Astrocyte (in vitro differentiated cells and primary cell): Measurements from ENCODE around the gene SH3PXD2B. TPM values are rescaled to one million over a fixed set of nuclear protein-coding genes. Genes with fewer than 3 reads are reported as not detected.
A peak's percentile ranks its signal among the peaks of the same experiment; 100 is the strongest.

Experiments
- DNase-seq: peaks from one replicate; pipeline ENCODE4 v3.0.0-alpha.2; 2010; ENCODE audit warnings: low read depth
- FAIRE-seq: peaks from 2 replicates; lab custom pipeline; 2011; peaks lifted over from hg19 to GRCh38; lab: Jason Lieb, UNC
- H2AFZ ChIP-seq: 2 replicates; pipeline ENCODE4 v1.6.0; 2012; ENCODE audit warnings: low read depth, low read length, inconsistent platforms
- H3K27ac ChIP-seq: 2 replicates; pipeline ENCODE4 v1.5.1; 2011; ENCODE audit warnings: low read depth, low read length, inconsistent platforms
- H3K27me3 ChIP-seq: 2 replicates; pipeline ENCODE4 v1.6.0; 2011; ENCODE audit warnings: low read length, inconsistent platforms; ENCODE audit not compliant: insufficient read depth
- H3K36me3 ChIP-seq: 2 replicates; pipeline ENCODE4 v1.5.1; 2011; ENCODE audit warnings: low read length, inconsistent platforms; ENCODE audit not compliant: insufficient read depth
- H3K4me1 ChIP-seq: 2 replicates; pipeline ENCODE4 v1.5.1; 2011; ENCODE audit warnings: low read length, inconsistent platforms; ENCODE audit not compliant: insufficient read depth
- H3K4me2 ChIP-seq: 2 replicates; pipeline ENCODE4 v1.6.0; 2012; ENCODE audit warnings: low read length, inconsistent platforms
- H3K4me3 ChIP-seq: 2 replicates; pipeline ENCODE4 v1.5.1; 2011; ENCODE audit warnings: low read depth, mild to moderate bottlenecking, low read length, inconsistent platforms; ENCODE audit not compliant: insufficient read depth
- H3K79me2 ChIP-seq: 2 replicates; pipeline ENCODE4 v1.6.0; 2012; ENCODE audit warnings: mild to moderate bottlenecking, low read length, inconsistent platforms; ENCODE audit not compliant: insufficient read depth
- H3K9ac ChIP-seq: 2 replicates; pipeline ENCODE4 v1.6.0; 2012; ENCODE audit warnings: mild to moderate bottlenecking, low read length, inconsistent platforms
- H3K9me3 ChIP-seq: 2 replicates; pipeline ENCODE4 v1.5.1; 2012; ENCODE audit warnings: low read depth, mild to moderate bottlenecking, low read length, inconsistent platforms; ENCODE audit not compliant: insufficient read depth
- H4K20me1 ChIP-seq: 2 replicates; pipeline ENCODE4 v1.6.0; 2012; ENCODE audit warnings: low read length, inconsistent platforms; ENCODE audit not compliant: insufficient read depth
- H3K27ac Mint-ChIP-seq: one replicate; pipeline ENCODE4 v1.8.0; 2021; ENCODE audit warnings: mild to moderate bottlenecking, mixed read lengths; ENCODE audit not compliant: unreplicated experiment
- H3K27me3 Mint-ChIP-seq: one replicate; pipeline ENCODE4 v1.8.0; 2021; ENCODE audit warnings: low read depth, mixed read lengths; ENCODE audit not compliant: unreplicated experiment
- H3K36me3 Mint-ChIP-seq: one replicate; pipeline ENCODE4 v1.8.0; 2021; ENCODE audit warnings: low read depth, mixed read lengths; ENCODE audit not compliant: unreplicated experiment
- H3K4me1 Mint-ChIP-seq: one replicate; pipeline ENCODE4 v1.8.0; 2021; ENCODE audit warnings: low read depth, mixed read lengths; ENCODE audit not compliant: unreplicated experiment
- H3K4me3 Mint-ChIP-seq: one replicate; pipeline ENCODE4 v1.8.0; 2021; ENCODE audit warnings: mild to moderate bottlenecking, moderate library complexity, mixed read lengths; ENCODE audit not compliant: unreplicated experiment
- H3K9me3 Mint-ChIP-seq: one replicate; pipeline ENCODE4 v1.8.0; 2021; ENCODE audit warnings: mild to moderate bottlenecking, mixed read lengths; ENCODE audit not compliant: unreplicated experiment
- EZH2 ChIP-seq: IDR thresholded peaks from 2 replicates; pipeline ENCODE4 v1.6.1; 2012; ENCODE audit warnings: mild to moderate bottlenecking, low read length, inconsistent platforms; ENCODE audit not compliant: insufficient read depth
- total RNA-seq: library from RNA; stranded (reverse); gene quantifications from 2 replicates; pipeline ENCODE4 v1.2.1, GENCODE V29; 2021
- TF ChIP-seq, protein P1 (sequence below): IDR thresholded peaks from 2 replicates; pipeline ENCODE4 v1.5.1; 2011; ENCODE audit warnings: low read depth, mild to moderate bottlenecking, inconsistent platforms, low read length, moderate library complexity; ENCODE audit not compliant: insufficient read depth

The SH3PXD2B gene
- total RNA-seq, 1 donor from 2014 or later, result 66.0 TPM

DNA sequence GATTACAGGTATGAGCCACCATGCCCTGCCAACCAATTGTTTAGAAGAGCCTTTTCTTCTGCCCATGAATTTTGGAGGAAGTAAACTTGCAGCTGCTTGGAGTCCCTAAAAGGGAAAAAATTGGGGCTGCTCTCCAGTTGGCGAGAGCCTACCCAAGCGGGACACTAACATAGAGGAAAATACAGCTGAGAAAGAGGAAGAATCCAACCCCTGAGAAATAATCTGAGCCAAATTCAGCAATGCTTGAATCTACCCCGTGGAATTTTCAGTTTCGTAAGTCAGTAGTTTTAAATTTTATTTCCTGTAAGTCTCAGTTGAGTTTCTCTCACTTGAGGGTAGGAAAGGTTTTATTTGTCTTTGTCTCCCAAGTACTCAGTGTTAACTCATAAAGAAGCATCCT is 140.4 kb downstream of the SH3PXD2B start:
- Histone ChIP-seq H3K79me2 (no peaks in the 10 kb centered on the region), H3K9me3 (no peaks in the 10 kb centered on the region), H3K4me1 (peaks cover 9% of the 10 kb centered on the region), H2AFZ (no peak overlapping the region), H3K4me2 (no peak overlapping the region), H3K36me3 (no peaks in the 10 kb centered on the region), H3K27me3 (no peaks in the 10 kb centered on the region), H3K4me3 (no peak overlapping the region), H4K20me1 (no peaks in the 10 kb centered on the region), H3K27ac (no peak overlapping the region), H3K9ac (no peak overlapping the region)
- FAIRE-seq, result no peak
- peaks cover 17% of the 10 kb centered on the region for H3K4me1 Mint-ChIP-seq
- no peaks in the 10 kb centered on the region for H3K9me3 Mint-ChIP-seq
- H3K27me3 Mint-ChIP-seq, result no peaks in the 10 kb centered on the region
- DNase-seq, result no peak
- no peaks in the 10 kb centered on the region for H3K36me3 Mint-ChIP-seq
- H3K27ac Mint-ChIP-seq, result no peak overlapping the region
- no peak for TF ChIP-seq EZH2
- TF ChIP-seq, protein P1, sequence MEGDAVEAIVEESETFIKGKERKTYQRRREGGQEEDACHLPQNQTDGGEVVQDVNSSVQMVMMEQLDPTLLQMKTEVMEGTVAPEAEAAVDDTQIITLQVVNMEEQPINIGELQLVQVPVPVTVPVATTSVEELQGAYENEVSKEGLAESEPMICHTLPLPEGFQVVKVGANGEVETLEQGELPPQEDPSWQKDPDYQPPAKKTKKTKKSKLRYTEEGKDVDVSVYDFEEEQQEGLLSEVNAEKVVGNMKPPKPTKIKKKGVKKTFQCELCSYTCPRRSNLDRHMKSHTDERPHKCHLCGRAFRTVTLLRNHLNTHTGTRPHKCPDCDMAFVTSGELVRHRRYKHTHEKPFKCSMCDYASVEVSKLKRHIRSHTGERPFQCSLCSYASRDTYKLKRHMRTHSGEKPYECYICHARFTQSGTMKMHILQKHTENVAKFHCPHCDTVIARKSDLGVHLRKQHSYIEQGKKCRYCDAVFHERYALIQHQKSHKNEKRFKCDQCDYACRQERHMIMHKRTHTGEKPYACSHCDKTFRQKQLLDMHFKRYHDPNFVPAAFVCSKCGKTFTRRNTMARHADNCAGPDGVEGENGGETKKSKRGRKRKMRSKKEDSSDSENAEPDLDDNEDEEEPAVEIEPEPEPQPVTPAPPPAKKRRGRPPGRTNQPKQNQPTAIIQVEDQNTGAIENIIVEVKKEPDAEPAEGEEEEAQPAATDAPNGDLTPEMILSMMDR, result no peak
- no peak overlapping the region for H3K4me3 Mint-ChIP-seq

DNA sequence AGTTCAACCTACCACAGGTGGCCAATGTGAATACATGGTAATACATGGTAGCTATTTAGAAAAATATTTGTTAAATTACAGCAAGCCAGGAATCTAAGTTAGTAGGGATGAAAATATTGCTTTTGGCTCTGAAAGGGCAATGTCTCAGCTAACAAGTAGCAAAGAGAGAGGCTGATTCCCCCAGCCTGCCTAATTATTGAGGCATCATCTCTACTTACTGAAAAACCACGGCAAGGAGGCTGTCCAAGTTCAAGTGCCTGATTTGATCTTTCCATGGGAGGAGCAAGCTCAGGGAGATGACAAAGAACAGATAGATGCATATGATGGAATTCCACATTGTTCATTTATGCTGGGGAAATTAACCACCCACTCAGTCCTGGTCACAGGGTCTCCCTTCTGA is 142.0 kb downstream of the SH3PXD2B start:
- no peaks in the 10 kb centered on the region for H3K9me3 Mint-ChIP-seq
- no peak overlapping the region for H3K4me3 ChIP-seq
- no peaks in the 10 kb centered on the region for H3K27me3 Mint-ChIP-seq
- H3K27ac ChIP-seq, result no peak overlapping the region
- H2AFZ ChIP-seq, result no peak overlapping the region
- no peak overlapping the region for H3K4me2 ChIP-seq
- H3K9ac ChIP-seq, result no peak overlapping the region
- no peaks in the 10 kb centered on the region for H3K36me3 ChIP-seq
- peaks cover 17% of the 10 kb centered on the region for H3K4me1 Mint-ChIP-seq
- peaks cover 9% of the 10 kb centered on the region for H3K4me1 ChIP-seq
- H3K79me2 ChIP-seq, result no peaks in the 10 kb centered on the region
- no peak overlapping the region for H3K27ac Mint-ChIP-seq
- no peak for TF ChIP-seq EZH2
- TF ChIP-seq, protein P1, result no peak
- H3K9me3 ChIP-seq, result no peaks in the 10 kb centered on the region
- no peak overlapping the region for H3K4me3 Mint-ChIP-seq
- DNase-seq (peak; percentile 48), FAIRE-seq (no peak)
- no peaks in the 10 kb centered on the region for H3K27me3 ChIP-seq
- H3K36me3 Mint-ChIP-seq, result no peaks in the 10 kb centered on the region
- H4K20me1 ChIP-seq, result no peaks in the 10 kb centered on the region

GRCh38 chr5:172311605-172312004 is 142.7 kb downstream of the SH3PXD2B start:
- no peak for DNase-seq
- FAIRE-seq, result no peak
- H3K27ac ChIP-seq, result no peak overlapping the region
- peaks cover 9% of the 10 kb centered on the region for H3K4me1 ChIP-seq
- TF ChIP-seq, protein P1, result no peak
- TF ChIP-seq EZH2, result no peak
- H4K20me1 ChIP-seq, result no peaks in the 10 kb centered on the region
- Mint-ChIP-seq H3K36me3 (no peaks in the 10 kb centered on the region), H3K27me3 (no peaks in the 10 kb centered on the region), H3K4me1 (peaks cover 17% of the 10 kb centered on the region), H3K4me3 (no peak overlapping the region), H3K9me3 (no peaks in the 10 kb centered on the region), H3K27ac (no peak overlapping the region)
- no peak overlapping the region for H3K4me3 ChIP-seq
- no peak overlapping the region for H3K4me2 ChIP-seq
- no peaks in the 10 kb centered on the region for H3K27me3 ChIP-seq
- no peak overlapping the region for H3K9ac ChIP-seq
- no peaks in the 10 kb centered on the region for H3K9me3 ChIP-seq
- H3K79me2 ChIP-seq, result no peaks in the 10 kb centered on the region
- H3K36me3 ChIP-seq, result no peaks in the 10 kb centered on the region
- no peak overlapping the region for H2AFZ ChIP-seq
